C4-2B (cell line): ENCODE results near the gene CIAO3.

Source experiments
- CTCF ChIP-seq: fragments of 450-650 bp; conservative IDR thresholded peaks from 2 replicates; pipeline ENCODE4 v1.5.1; 2017; ENCODE audit warnings: mild to moderate bottlenecking
- ZFX ChIP-seq: fragments of 450-650 bp; IDR thresholded peaks from 2 replicates; pipeline ENCODE4 v1.6.1; 2017

GRCh38 chr16:736936-737481 is 3.8 kb downstream of the CIAO3 start:
- TF ChIP-seq CTCF (no peak), ZFX (no peak)
